HepG2 (cell line): ENCODE measurements around the gene NME8. TPM values are rescaled to one million over a fixed set of nuclear protein-coding genes. Genes with fewer than 3 reads are reported as not detected.

ENCODE experiments used
- ATAC-seq: fragments of 200-7000 bp; cut with Tn5 transposase; 3 replicates; pipeline ENCODE4 v1.9.1; 2020; ENCODE audit warnings: mild to moderate bottlenecking, moderate library complexity
- BruUV-seq: library from RNA; stranded (reverse); fragments of 400-500 nt; replicated peaks from 2 replicates; lab custom pipeline; 2021; lab: Mats Ljungman, UMichigan
- CTCF ChIA-PET: fragments of 300-600 bp; formaldehyde crosslinking; extraction: SDS; loops from one replicate; lab custom pipeline; 2021; ENCODE audit warnings: low total read pairs, inconsistent platforms, low intra/inter-chr PET ratio; lab: Yijun Ruan, JAX
- POLR2A ChIA-PET: fragments of 350-600 bp; sonication (Branson Sonifier 250); formaldehyde crosslinking; loops from one replicate; lab custom pipeline; 2020; ENCODE audit warnings: antibody characterized with exemption, inconsistent platforms; lab: Yijun Ruan, JAX
- DNase-seq: peaks from one replicate; pipeline ENCODE4 v3.0.0-alpha.2; 2015; ENCODE audit warnings: low spot score
- FAIRE-seq: peaks from 3 replicates; lab custom pipeline; 2011; peaks lifted over from hg19 to GRCh38; lab: Jason Lieb, UNC
- H2AFZ ChIP-seq: one replicate; pipeline ENCODE4 v1.6.1; 2011; ENCODE audit warnings: low read length, inconsistent platforms
- H3K27ac ChIP-seq: fragments of 300-600 bp; 3 replicates; pipeline ENCODE4 v1.8.0; 2011; ENCODE audit warnings: mixed run types, mild to moderate bottlenecking, mixed read lengths, low read length, inconsistent platforms; ENCODE audit not compliant: insufficient read depth; ENCODE audit errors: extremely low read length
- H3K27me3 ChIP-seq, 2 experiments: fragments of 200-600 bp in 1 of 2; 2 replicates in 1 of 2; 3 replicates in 1 of 2; pipeline versions ENCODE4 v1.6.0 to v1.8.0; 2011; ENCODE audit warnings: low read length in 2 of 2, mild to moderate bottlenecking in 2 of 2, moderate library complexity in 2 of 2, inconsistent platforms in 1 of 2; ENCODE audit not compliant: insufficient read depth in 2 of 2, control insufficient read depth in 1 of 2
- H3K36me3 ChIP-seq, 2 experiments: fragments of 200-600 bp in 1 of 2; replicated peaks in 1 of 2; 2 replicates in 1 of 2; 3 replicates in 1 of 2; pipeline versions ENCODE4 v1.5.1 to v1.8.0; 2011; ENCODE audit warnings: low read length in 2 of 2, inconsistent platforms in 1 of 2; ENCODE audit not compliant: insufficient read depth in 2 of 2, control insufficient read depth in 1 of 2
- H3K4me1 ChIP-seq: 2 replicates; pipeline ENCODE4 v1.5.1; 2012; ENCODE audit warnings: low read length, inconsistent platforms; ENCODE audit not compliant: insufficient read depth
- H3K4me2 ChIP-seq: 2 replicates; pipeline ENCODE4 v1.6.0; 2011; ENCODE audit warnings: low read depth, low read length, inconsistent platforms
- H3K4me3 ChIP-seq, 3 experiments: fragments of 200-600 bp in 1 of 3; sonication (generic), shearing (Covaris generic) in 1 of 3; replicated peaks in 1 of 3; 2 replicates each; pipeline ENCODE4 v1.5.1; 2011 to 2016; ENCODE audit warnings: low read length in 3 of 3, inconsistent platforms in 2 of 3, low read depth in 2 of 3, mild to moderate bottlenecking in 2 of 3, control low read depth in 1 of 3, mixed read lengths in 1 of 3; ENCODE audit not compliant: insufficient read depth in 1 of 3
- H3K79me2 ChIP-seq: one replicate; pipeline ENCODE4 v1.6.1; 2011; ENCODE audit warnings: low read length, inconsistent platforms; ENCODE audit not compliant: insufficient read depth
- H3K9ac ChIP-seq: 2 replicates; pipeline ENCODE4 v1.6.0; 2011; ENCODE audit warnings: mild to moderate bottlenecking, low read depth, low read length, inconsistent platforms; ENCODE audit not compliant: insufficient read depth
- H3K9me3 ChIP-seq: 2 replicates; pipeline ENCODE4 v1.5.1; 2012; ENCODE audit warnings: mild to moderate bottlenecking, low read length
- H4K20me1 ChIP-seq: 2 replicates; pipeline ENCODE4 v1.6.0; 2011; ENCODE audit warnings: inconsistent platforms, mild to moderate bottlenecking, low read length, moderate library complexity; ENCODE audit not compliant: insufficient read depth
- ATF7 ChIP-seq, 2 experiments: fragments of 450-650 bp in 1 of 2; sonication (generic) in 1 of 2; formaldehyde crosslinking in 1 of 2; IDR thresholded peaks; 2 replicates each; pipeline versions ENCODE4 v1.4.0 to v1.6.1; 2016 to 2020; ENCODE audit warnings: antibody characterized with exemption in 1 of 2, mild to moderate bottlenecking in 1 of 2, missing genetic modification reagents in 1 of 2
- CREB1 ChIP-seq, 2 experiments: fragments of 450-650 bp in 1 of 2; IDR thresholded peaks; 2 replicates each; pipeline ENCODE4 v1.6.1; 2016 to 2017; ENCODE audit warnings: control low read depth in 1 of 2, mild to moderate bottlenecking in 1 of 2, missing compliant biosample characterization in 1 of 2, missing genetic modification characterization in 1 of 2
- ETS1 ChIP-seq: sonication (generic); formaldehyde crosslinking; IDR thresholded peaks from 2 replicates; pipeline ENCODE4 v1.4.0; 2020; ENCODE audit warnings: missing genetic modification reagents
- FOSL2 ChIP-seq: sonication (generic); formaldehyde crosslinking; IDR thresholded peaks from 2 replicates; pipeline ENCODE4 v1.4.0; 2020; ENCODE audit warnings: missing genetic modification reagents
- JARID2 ChIP-seq: sonication (generic); formaldehyde crosslinking; IDR thresholded peaks from 2 replicates; pipeline ENCODE4 v1.8.1; 2023; ENCODE audit warnings: missing genetic modification reagents, inconsistent platforms; ENCODE audit not compliant: insufficient replicate concordance
- TARDBP ChIP-seq: sonication (generic); formaldehyde crosslinking; IDR thresholded peaks from 2 replicates; pipeline ENCODE4 v1.8.0; 2022; ENCODE audit warnings: mild to moderate bottlenecking, missing genetic modification reagents
- ZBTB21 ChIP-seq: sonication (generic); formaldehyde crosslinking; IDR thresholded peaks from 2 replicates; pipeline ENCODE4 v1.4.0; 2020; ENCODE audit warnings: missing genetic modification reagents
- ZBTB33 ChIP-seq: sonication (generic); formaldehyde crosslinking; IDR thresholded peaks from 2 replicates; pipeline ENCODE4 v1.4.0; 2020; ENCODE audit warnings: missing genetic modification reagents
- ZMYM4 ChIP-seq: sonication (generic); formaldehyde crosslinking; IDR thresholded peaks from 2 replicates; pipeline ENCODE4 v1.8.1; 2023; ENCODE audit warnings: mild to moderate bottlenecking, missing genetic modification reagents
- WGBS: methylation state at CpG from one replicate; pipeline ENCODE4 v1.1.6; 2017; ENCODE audit warnings: low lambda C conversion rate; 5-methylcytosine and 5-hydroxymethylcytosine counted together
- in situ Hi-C: cut with HindIII; loops from 2 replicates; pipeline ENCODE4 v1.10.0; 2017; ENCODE audit warnings: low pct_unique_long_range_greater_than_20kb; ENCODE audit not compliant: extremely low pct_ligation_motif_present
- intact Hi-C: fragments of 100-400 bp; cut with micrococcal nuclease; formaldehyde crosslinking; loops from one replicate; pipeline ENCODE4 v1.10.0; 2022; ENCODE audit not compliant: unreplicated experiment
- polyA plus RNA-seq, 8 experiments: library from polyadenylated mRNA; depleted of rRNA in 3 of 8; stranded (reverse) in 7 of 8; unstranded in 1 of 8; fragments of >200 nt; fragmentation: Illumina TruSeq in 4 of 8; extraction: Trizol in 4 of 8; gene quantifications; 2 replicates each; pipeline versions ENCODE4 v1.2.1 to v1.2.3, GENCODE V29; 2011 to 2016; ENCODE audit warnings: low read depth in 4 of 8, missing spikeins in 1 of 8, mixed read lengths in 1 of 8; ENCODE audit not compliant: insufficient read depth in 1 of 8
- total RNA-seq, 5 experiments: library from RNA; depleted of rRNA; stranded (reverse); fragments of >200 nt; fragmentation: Illumina TruSeq; extraction: Trizol; gene quantifications; 2 replicates each; pipeline ENCODE4 v1.2.3, GENCODE V29; 2016; ENCODE audit warnings: low read depth in 1 of 5

The NME8 gene
- total and polyA plus RNA-seq, 2 of the 13 experiments (the other 11 are each of a cell fraction or from before 2014, with no cell fraction given) = not detected

- no peak for FAIRE-seq
- Histone ChIP-seq H3K27me3 (no peaks in the 10 kb centered on the region), H3K4me3 (no peak overlapping the region), H3K36me3 (peaks cover 0 to 10% of the 10 kb centered on the region in 2 experiments; a peak in 4 of 5 replicates), H3K27ac (peak overlapping the region; percentile 99), H4K20me1 (no peaks in the 10 kb centered on the region), H3K79me2 (peaks cover 51% of the 10 kb centered on the region), H3K4me1 (peaks cover 65% of the 10 kb centered on the region), H3K4me2 (peak overlapping the region; percentile 64), H2AFZ (no peak overlapping the region), H3K9me3 (no peaks in the 10 kb centered on the region), H3K9ac (peak overlapping the region; percentile 82)
- TF ChIP-seq ETS1 (CRISPR knock-in tag) (no peak), TARDBP (CRISPR knock-in tag) (0 out of 2 replicates have a peak, but pooled peaks have one; percentile 2)
- 88% methylated on average over 2 of the region's 2 CpGs for WGBS
- BruUV-seq = no TSS peak
- no peak for ATAC-seq
- ChIA-PET POLR2A (interaction anchor here (1.1 to 4.7 kb wide), 3 partner anchors 25 to 973 kb away, joined by 3 to 68 read pairs (median 45); partner anchors contain the start of genes EPDR1 and SFRP4), CTCF (no interaction called here)
- intact Hi-C loops = no loop called here
- no peak for DNase-seq
- in situ Hi-C loops = no loop called here
Observed at GRCh38 chr7:37944737-37945054, 96.3 kb downstream of the NME8 start.

GRCh38 chr7:37945336-37945735, 96.9 kb downstream of the NME8 start:
- WGBS = 89% methylated on average over 4 of the region's 4 CpGs
- no TSS peak for BruUV-seq
- POLR2A ChIA-PET = interaction anchor here (3.8 to 4.7 kb wide), 2 partner anchors 25 to 29 kb away, joined by 45 to 68 read pairs; partner anchors contain the start of genes EPDR1 and SFRP4

More at GRCh38 chr7:37945336-37945735, 96.9 kb downstream of the NME8 start:
- no peak for ATAC-seq
- intact Hi-C loops = no loop called here
- Histone ChIP-seq H3K9me3 (no peaks in the 10 kb centered on the region), H3K9ac (peak overlapping the region; percentile 82), H4K20me1 (no peaks in the 10 kb centered on the region), H3K4me2 (no peak overlapping the region), H3K4me3 (no peak overlapping the region), H3K27me3 (no peaks in the 10 kb centered on the region), H2AFZ (no peak overlapping the region), H3K79me2 (peaks cover 44% of the 10 kb centered on the region), H3K27ac (peak overlapping the region; percentile 99), H3K4me1 (peaks cover 59% of the 10 kb centered on the region), H3K36me3 (peaks cover 0 to 15% of the 10 kb centered on the region in 2 experiments; a peak in 4 of 5 replicates)
- TF ChIP-seq CREB1 (IDR thresholded peaks at IDR 0.05) (peak; percentile 44), CREB1 (CRISPR knock-in tag; IDR thresholded peaks at IDR 0.05) (no peak), ZBTB21 (0 out of 2 replicates have a peak, but pooled peaks have one; percentile 29), ZBTB33 (peak; percentile 56; the same call in 1 of the 2 replicates), ATF7 (IDR thresholded peaks at IDR 0.05) (peak; percentile 56), ATF7 (CRISPR knock-in tag; IDR thresholded peaks at IDR 0.05) (no peak), ZMYM4 (no peak), FOSL2 (CRISPR knock-in tag) (0 out of 2 replicates have a peak, but pooled peaks have one; percentile 13), JARID2 (CRISPR knock-in tag) (no peak)
- peak; percentile 10 for DNase-seq
- CTCF ChIA-PET = no interaction called here
- FAIRE-seq = no peak
- in situ Hi-C loops = no loop called here
